Measurements from ENCODE around the gene B4GALT6.

GRCh38 chr18:31585991-31586390 is 98.4 kb downstream of the B4GALT6 start:
- TF ChIP-seq RAD21 (CRISPR knock-in tag; IDR thresholded peaks at IDR 0.05) = no peak
- no peak for TF ChIP-seq ZNF367 (CRISPR knock-in tag; IDR thresholded peaks at IDR 0.05; ENCODE audit: borderline replicate concordance)
- no peak for TF ChIP-seq TRIM24 (CRISPR knock-in tag; IDR thresholded peaks at IDR 0.05)
- TF ChIP-seq CEBPB (IDR thresholded peaks at IDR 0.05; ENCODE audit: borderline replicate concordance, low read depth, low read length) = no peak
- TF ChIP-seq ZNF530 (CRISPR knock-in tag; IDR thresholded peaks at IDR 0.05; ENCODE audit: low read depth) = no peak
- no peak for TF ChIP-seq ELF1 (CRISPR knock-in tag; IDR thresholded peaks at IDR 0.05)
- no peak for TF ChIP-seq CTCF (CRISPR knock-in tag; IDR thresholded peaks at IDR 0.05)
- TF ChIP-seq NR3C1 (CRISPR knock-in tag; IDR thresholded peaks at IDR 0.05) = no peak
- no peak for TF ChIP-seq HNF1A (IDR thresholded peaks at IDR 0.05; ENCODE audit: low read depth)
- no peak for TF ChIP-seq HNF1A (CRISPR knock-in tag; IDR thresholded peaks at IDR 0.05; ENCODE audit: borderline replicate concordance)
- TF ChIP-seq PATZ1 (CRISPR knock-in tag; IDR thresholded peaks at IDR 0.05) = no peak
- TF ChIP-seq SAFB2 (CRISPR knock-in tag; IDR thresholded peaks at IDR 0.05; ENCODE audit: borderline replicate concordance, low read depth) = no peak
- no peak for TF ChIP-seq HOXA7 (CRISPR knock-in tag; IDR thresholded peaks at IDR 0.05)

All from HepG2 (cell line).